ENCODE results near the gene SPEN.

SPEN gene

GRCh38 chr1:15952317-15953258, 105.1 kb downstream of the SPEN start:
- Mint-ChIP-seq H3K4me1 (ENCODE audit: low read depth) (peaks cover 59% of the 10 kb centered on the region), H3K27me3 (ENCODE audit: low read depth) (no peaks in the 10 kb centered on the region), H3K4me3 (peak overlapping the region; percentile 31), H3K36me3 (ENCODE audit: low read depth) (peaks cover 25% of the 10 kb centered on the region), H3K9me3 (no peaks in the 10 kb centered on the region), H3K27ac (peak overlapping the region; percentile 43)
- DNase-seq (ENCODE audit: low spot score): peak; percentile 78

GRCh38 chr1:15953294-15953771, 105.8 kb downstream of the SPEN start:
- no peaks in the 10 kb centered on the region for H3K27me3 Mint-ChIP-seq (ENCODE audit: low read depth)
- DNase-seq (ENCODE audit: low spot score): no peak

GRCh38 chr1:15953791-15954241, 106.3 kb downstream of the SPEN start:
- Mint-ChIP-seq H3K27ac (no peak overlapping the region), H3K9me3 (no peaks in the 10 kb centered on the region), H3K4me1 (ENCODE audit: low read depth) (peaks cover 62% of the 10 kb centered on the region), H3K4me3 (no peak overlapping the region), H3K27me3 (ENCODE audit: low read depth) (no peaks in the 10 kb centered on the region), H3K36me3 (ENCODE audit: low read depth) (peaks cover 26% of the 10 kb centered on the region)
- DNase-seq (ENCODE audit: low spot score): no peak

More at GRCh38 chr1:15953294-15953771, 105.8 kb downstream of the SPEN start:
- Mint-ChIP-seq H3K4me1 (ENCODE audit: low read depth) (peaks cover 60% of the 10 kb centered on the region), H3K36me3 (ENCODE audit: low read depth) (peaks cover 26% of the 10 kb centered on the region), H3K9me3 (no peaks in the 10 kb centered on the region), H3K4me3 (no peak overlapping the region), H3K27ac (no peak overlapping the region)

GRCh38 chr1:15954316-15954715, 106.8 kb downstream of the SPEN start:
- Mint-ChIP-seq H3K9me3 (no peaks in the 10 kb centered on the region), H3K4me1 (ENCODE audit: low read depth) (peaks cover 57% of the 10 kb centered on the region), H3K36me3 (ENCODE audit: low read depth) (peaks cover 22% of the 10 kb centered on the region), H3K27ac (no peak overlapping the region), H3K4me3 (no peak overlapping the region), H3K27me3 (ENCODE audit: low read depth) (no peaks in the 10 kb centered on the region)
- no peak for DNase-seq (ENCODE audit: low spot score)

- no peak for DNase-seq (ENCODE audit: low spot score)
- no peaks in the 10 kb centered on the region for H3K9me3 Mint-ChIP-seq
- no peak overlapping the region for H3K4me3 Mint-ChIP-seq
- peaks cover 51% of the 10 kb centered on the region for H3K4me1 Mint-ChIP-seq (ENCODE audit: low read depth)
- H3K36me3 Mint-ChIP-seq (ENCODE audit: low read depth): peaks cover 22% of the 10 kb centered on the region
- no peak overlapping the region for H3K27ac Mint-ChIP-seq
- no peaks in the 10 kb centered on the region for H3K27me3 Mint-ChIP-seq (ENCODE audit: low read depth)
Observed at GRCh38 chr1:15955552-15955951, 108.0 kb downstream of the SPEN start.

- H3K9me3 Mint-ChIP-seq: no peaks in the 10 kb centered on the region
- DNase-seq (ENCODE audit: low spot score): no peak
- H3K27ac Mint-ChIP-seq: no peak overlapping the region
- H3K36me3 Mint-ChIP-seq (ENCODE audit: low read depth): peaks cover 22% of the 10 kb centered on the region
- peaks cover 45% of the 10 kb centered on the region for H3K4me1 Mint-ChIP-seq (ENCODE audit: low read depth)
- no peak overlapping the region for H3K4me3 Mint-ChIP-seq
- no peaks in the 10 kb centered on the region for H3K27me3 Mint-ChIP-seq (ENCODE audit: low read depth)
Observed at GRCh38 chr1:15956150-15956549, 108.6 kb downstream of the SPEN start.

- no peaks in the 10 kb centered on the region for H3K27me3 Mint-ChIP-seq (ENCODE audit: low read depth)
- no peak overlapping the region for H3K27ac Mint-ChIP-seq
- no peak overlapping the region for H3K4me3 Mint-ChIP-seq
- H3K36me3 Mint-ChIP-seq (ENCODE audit: low read depth): peaks cover 26% of the 10 kb centered on the region
- no peak for DNase-seq (ENCODE audit: low spot score)
- peaks cover 38% of the 10 kb centered on the region for H3K4me1 Mint-ChIP-seq (ENCODE audit: low read depth)
- no peaks in the 10 kb centered on the region for H3K9me3 Mint-ChIP-seq
Observed at GRCh38 chr1:15957221-15958095, 110.0 kb downstream of the SPEN start.

- Mint-ChIP-seq H3K4me3 (no peak overlapping the region), H3K36me3 (ENCODE audit: low read depth) (peaks cover 23% of the 10 kb centered on the region), H3K9me3 (no peaks in the 10 kb centered on the region), H3K27ac (no peak overlapping the region), H3K27me3 (ENCODE audit: low read depth) (no peaks in the 10 kb centered on the region), H3K4me1 (ENCODE audit: low read depth) (peaks cover 35% of the 10 kb centered on the region)
- DNase-seq (ENCODE audit: low spot score): no peak
Observed at GRCh38 chr1:15958111-15958510, 110.6 kb downstream of the SPEN start.

- peaks cover 40% of the 10 kb centered on the region for H3K4me1 Mint-ChIP-seq (ENCODE audit: low read depth)
- H3K4me3 Mint-ChIP-seq: no peak overlapping the region
- H3K36me3 Mint-ChIP-seq (ENCODE audit: low read depth): peaks cover 25% of the 10 kb centered on the region
- no peaks in the 10 kb centered on the region for H3K27me3 Mint-ChIP-seq (ENCODE audit: low read depth)
- no peak overlapping the region for H3K27ac Mint-ChIP-seq
- no peaks in the 10 kb centered on the region for H3K9me3 Mint-ChIP-seq
- no peak for DNase-seq (ENCODE audit: low spot score)
Observed at GRCh38 chr1:15958793-15959192, 111.3 kb downstream of the SPEN start.

- H3K36me3 Mint-ChIP-seq (ENCODE audit: low read depth): peaks cover 25% of the 10 kb centered on the region
- no peak for DNase-seq (ENCODE audit: low spot score)
- H3K4me1 Mint-ChIP-seq (ENCODE audit: low read depth): peaks cover 39% of the 10 kb centered on the region
- H3K27me3 Mint-ChIP-seq (ENCODE audit: low read depth): no peaks in the 10 kb centered on the region
- no peak overlapping the region for H3K27ac Mint-ChIP-seq
- no peaks in the 10 kb centered on the region for H3K9me3 Mint-ChIP-seq
- H3K4me3 Mint-ChIP-seq: no peak overlapping the region
Observed at GRCh38 chr1:15959424-15959823, 111.9 kb downstream of the SPEN start.

GRCh38 chr1:15959827-15960446, 112.4 kb downstream of the SPEN start:
- DNase-seq (ENCODE audit: low spot score): no peak
- no peaks in the 10 kb centered on the region for H3K9me3 Mint-ChIP-seq
- peaks cover 41% of the 10 kb centered on the region for H3K4me1 Mint-ChIP-seq (ENCODE audit: low read depth)
- H3K27ac Mint-ChIP-seq: no peak overlapping the region
- no peak overlapping the region for H3K4me3 Mint-ChIP-seq
- no peaks in the 10 kb centered on the region for H3K27me3 Mint-ChIP-seq (ENCODE audit: low read depth)
- H3K36me3 Mint-ChIP-seq (ENCODE audit: low read depth): peaks cover 26% of the 10 kb centered on the region

- DNase-seq (ENCODE audit: low spot score): no peak
- H3K9me3 Mint-ChIP-seq: no peaks in the 10 kb centered on the region
- peaks cover 46% of the 10 kb centered on the region for H3K4me1 Mint-ChIP-seq (ENCODE audit: low read depth)
- no peak overlapping the region for H3K4me3 Mint-ChIP-seq
- H3K36me3 Mint-ChIP-seq (ENCODE audit: low read depth): peaks cover 25% of the 10 kb centered on the region
- no peaks in the 10 kb centered on the region for H3K27me3 Mint-ChIP-seq (ENCODE audit: low read depth)
- H3K27ac Mint-ChIP-seq: no peak overlapping the region
Observed at GRCh38 chr1:15960808-15961207, 113.3 kb downstream of the SPEN start.

- Mint-ChIP-seq H3K27me3 (ENCODE audit: low read depth) (no peaks in the 10 kb centered on the region), H3K4me1 (ENCODE audit: low read depth) (peaks cover 46% of the 10 kb centered on the region), H3K9me3 (no peaks in the 10 kb centered on the region), H3K36me3 (ENCODE audit: low read depth) (peaks cover 23% of the 10 kb centered on the region), H3K4me3 (no peak overlapping the region), H3K27ac (no peak overlapping the region)
- no peak for DNase-seq (ENCODE audit: low spot score)
Observed at GRCh38 chr1:15961492-15961891, 114.0 kb downstream of the SPEN start.

All from T-helper 2 cell treated with Interferon-gamma antibody and Interleukin-4, amounts not matched to agents 5 μg/mL and 100 μg/mL, for 36 hours (primary cell).